H1 (cell line): ENCODE measurements around the gene SPINK14.

Experiments used
- ATF2 ChIP-seq: IDR thresholded peaks from 2 replicates; pipeline ENCODE4 v1.6.1; 2012; ENCODE audit warnings: low read length, inconsistent platforms
- CTCF ChIP-seq, 3 experiments: IDR thresholded peaks; 1 replicate in 2 of 3; 2 replicates in 1 of 3; pipeline versions ENCODE4 v1.5.1 to v1.6.1; 2011; ENCODE audit warnings: low read length in 3 of 3, mild to moderate bottlenecking in 3 of 3, inconsistent platforms in 2 of 3, low read depth in 1 of 3, moderate library complexity in 1 of 3; ENCODE audit not compliant: insufficient read depth in 1 of 3; ENCODE audit errors: control extremely low read depth in 1 of 3
- GABPA ChIP-seq: IDR thresholded peaks from 2 replicates; pipeline ENCODE4 v1.6.1; 2011; ENCODE audit warnings: mild to moderate bottlenecking, low read length, moderate library complexity, borderline replicate concordance; ENCODE audit not compliant: insufficient read depth
- HDAC2 ChIP-seq, 2 experiments: fragments of 300-600 bp in 1 of 2; sonication (generic) in 1 of 2; IDR thresholded peaks; 2 replicates each; pipeline ENCODE4 v1.6.1; 2011 to 2012; ENCODE audit warnings: low read depth in 2 of 2, low read length in 2 of 2, mild to moderate bottlenecking in 2 of 2, moderate library complexity in 2 of 2, borderline replicate concordance in 1 of 2, inconsistent platforms in 1 of 2
- KDM1A ChIP-seq: fragments of 200-600, 300-600 bp; sonication (generic); IDR thresholded peaks from 2 replicates; pipeline ENCODE4 v1.7.1; 2016; ENCODE audit warnings: mild to moderate bottlenecking, low read length, borderline replicate concordance
- KDM4A ChIP-seq: IDR thresholded peaks from one replicate; pipeline ENCODE4 v1.7.1; 2012; ENCODE audit warnings: low read depth, mild to moderate bottlenecking, moderate library complexity, low read length, inconsistent platforms; ENCODE audit not compliant: severe bottlenecking
- MAX ChIP-seq: IDR thresholded peaks from 2 replicates; pipeline ENCODE4 v1.6.1; 2012; ENCODE audit warnings: inconsistent platforms
- POLR2A ChIP-seq, 2 experiments: IDR thresholded peaks; 1 replicate in 1 of 2; 2 replicates in 1 of 2; pipeline ENCODE4 v1.6.1; 2011; ENCODE audit warnings: low read depth in 2 of 2, low read length in 2 of 2, mild to moderate bottlenecking in 2 of 2; ENCODE audit errors: control extremely low read depth in 1 of 2

GRCh38 chr5:148221508-148221907 is 53.2 kb downstream of the SPINK14 start:
- TF ChIP-seq POLR2A (IDR thresholded peaks at IDR 0.05; ENCODE audit: control extremely low read depth in 1 of 2, low read depth in 2 of 2, low read length in 2 of 2) (no peak), CTCF (IDR thresholded peaks at IDR 0.05; ENCODE audit: control extremely low read depth in 1 of 3, insufficient read depth in 1 of 3, low read depth in 1 of 3, low read length in 3 of 3) (no peak), KDM4A (no peak), MAX (no peak), GABPA (no peak), HDAC2 (IDR thresholded peaks at IDR 0.05; ENCODE audit: borderline replicate concordance in 1 of 2, low read depth in 2 of 2, low read length in 2 of 2) (no peak), KDM1A (no peak), ATF2 (no peak)
